Body of pancreas (tissue), 4 donors: ENCODE measurements around the gene RNF166. TPM values are rescaled to one million over a fixed set of nuclear protein-coding genes. Genes with fewer than 3 reads are reported as not detected.

Source experiments
- ATAC-seq: fragments of 150-250 bp; one replicate; pipeline ENCODE4 v1.9.1; 2016
- DNase-seq, 4 donors: peaks; one replicate each; pipeline ENCODE4 v3.0.0-alpha.2; 2019
- H3K27ac ChIP-seq, 4 donors: fragments of 200-600 bp; sonication (generic); 1 replicate in 3 of 4; 2 replicates in 1 of 4; pipeline versions ENCODE4 v1.5.1 to v1.6.1; 2016 to 2019; ENCODE audit warnings: mild to moderate bottlenecking in 1 of 4, mixed read lengths in 1 of 4, moderate library complexity in 1 of 4
- H3K27me3 ChIP-seq, 2 donors: fragments of 200-600 bp; sonication (generic); one replicate each; pipeline ENCODE4 v1.6.0; 2016; ENCODE audit warnings: mild to moderate bottlenecking in 1 of 2
- H3K36me3 ChIP-seq, 2 donors: fragments of 200-600 bp; sonication (generic); replicated peaks in 1 of 2; 2 replicates each; pipeline ENCODE4 v1.5.1; 2016; ENCODE audit warnings: low read depth in 2 of 2; ENCODE audit not compliant: insufficient read depth in 1 of 2
- H3K4me1 ChIP-seq: fragments of 200-600 bp; sonication (generic); one replicate; pipeline ENCODE4 v1.6.0; 2016
- H3K4me3 ChIP-seq, 2 donors: fragments of 200-600 bp; sonication (generic); 1 replicate in 1 of 2; 2 replicates in 1 of 2; pipeline ENCODE4 v1.5.1; 2016 to 2019
- H3K9me3 ChIP-seq, 3 donors: fragments of 200-600 bp; sonication (generic); 1 replicate in 2 of 3; 2 replicates in 1 of 3; pipeline ENCODE4 v1.5.1; 2016
- CTCF ChIP-seq, 7 experiments: fragments of 450-650 bp in 4 of 7; fragments of 200-600 bp in 3 of 7; sonication (generic) in 3 of 7; IDR thresholded peaks; one replicate each; pipeline ENCODE4 v1.5.1; 2016 to 2019; ENCODE audit warnings: antibody characterized with exemption in 7 of 7
- POLR2A ChIP-seq, 3 donors: fragments of 450-650 bp; IDR thresholded peaks; one replicate each; pipeline ENCODE4 v1.6.1; 2016; ENCODE audit warnings: antibody characterized with exemption in 3 of 3, mild to moderate bottlenecking in 2 of 3
- WGBS, 2 donors: methylation state at CpG; one replicate each; pipeline ENCODE4 v1.1.5; 2017; 5-methylcytosine and 5-hydroxymethylcytosine counted together
- intact Hi-C: fragments of 100-400 bp; cut with DNase I; formaldehyde crosslinking; loops from one replicate; pipeline ENCODE4 v1.15.1; 2023
- total RNA-seq, 2 donors: library from RNA; depleted of rRNA; stranded (reverse); fragments of >200 nt; gene quantifications; one replicate each; pipeline ENCODE4 v1.1.0, GENCODE V29; 2016

The RNF166 gene
- total RNA-seq, 2 donors from 2014 or later = 16.6 to 27.7 TPM

DNA sequence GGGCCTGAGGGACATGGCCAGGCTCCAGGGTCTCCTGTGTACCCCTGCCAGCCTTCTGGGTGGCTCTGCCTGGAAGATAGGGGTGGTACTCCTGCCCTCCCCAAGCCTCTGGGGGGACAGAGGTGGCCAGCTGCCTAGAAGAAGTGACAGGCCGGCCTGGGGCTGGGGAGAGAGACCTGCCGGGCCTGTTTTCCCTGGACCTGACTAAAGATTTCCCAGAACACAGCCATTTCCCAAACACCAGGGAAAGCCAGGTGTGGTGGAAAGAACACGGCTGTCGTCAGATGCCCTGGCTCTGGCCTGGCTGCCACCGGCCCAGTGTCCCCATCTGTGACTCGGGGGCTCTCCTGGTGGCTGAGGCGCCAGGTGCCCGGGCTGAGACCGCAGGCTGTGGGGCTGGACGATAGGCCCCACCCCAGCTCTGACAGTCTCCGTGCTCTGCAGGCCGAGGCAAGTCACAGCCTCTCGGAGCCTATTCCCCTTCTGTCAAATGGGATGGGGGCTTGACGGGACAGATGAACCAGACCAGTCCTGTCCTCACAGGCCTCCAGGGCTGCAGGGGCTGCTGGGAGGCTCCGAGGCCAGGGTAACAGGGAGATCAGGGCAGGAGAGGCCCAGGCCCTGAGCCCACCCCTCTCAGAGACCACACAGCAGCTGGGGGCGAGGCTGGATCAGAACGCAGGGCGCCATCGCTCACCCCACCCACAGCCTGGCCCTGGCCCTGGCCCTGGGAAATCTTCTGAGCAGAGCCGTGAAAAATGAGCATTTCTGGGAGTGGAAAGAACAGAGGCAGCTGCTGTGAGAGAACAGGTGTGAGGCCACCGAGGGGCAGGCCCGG lies 33.1 kb upstream of the RNF166 start:
- Histone ChIP-seq H3K4me1 (peaks cover 16% of the 10 kb centered on the region), H3K9me3 (no peaks in the 10 kb centered on the region), H3K36me3 (peaks cover 0 to 2% of the 10 kb centered on the region in 2 donors), H3K4me3 (no peak overlapping the region), H3K27ac (no peak overlapping the region), H3K27me3 (no peaks in the 10 kb centered on the region)
- ATAC-seq = no peak
- intact Hi-C loops = loop anchor here (5.0 kb wide), 1 partner anchor 423 kb away; no protein-coding TSS in a partner anchor
- no peak for DNase-seq
- TF ChIP-seq CTCF (IDR thresholded peaks at IDR 0.05) = no peak
- TF ChIP-seq POLR2A (IDR thresholded peaks at IDR 0.05) = no peak
- WGBS, 2 donors = 84 to 85% methylated on average over 15 to 22 of the region's 22 CpGs

- intact Hi-C loops = loop anchor here (5.0 kb wide), 1 partner anchor 424 kb away; no protein-coding TSS in a partner anchor
- no peak for DNase-seq
Measured at GRCh38 chr16:88738151-88739084, 32.2 kb upstream of the RNF166 start.

DNA sequence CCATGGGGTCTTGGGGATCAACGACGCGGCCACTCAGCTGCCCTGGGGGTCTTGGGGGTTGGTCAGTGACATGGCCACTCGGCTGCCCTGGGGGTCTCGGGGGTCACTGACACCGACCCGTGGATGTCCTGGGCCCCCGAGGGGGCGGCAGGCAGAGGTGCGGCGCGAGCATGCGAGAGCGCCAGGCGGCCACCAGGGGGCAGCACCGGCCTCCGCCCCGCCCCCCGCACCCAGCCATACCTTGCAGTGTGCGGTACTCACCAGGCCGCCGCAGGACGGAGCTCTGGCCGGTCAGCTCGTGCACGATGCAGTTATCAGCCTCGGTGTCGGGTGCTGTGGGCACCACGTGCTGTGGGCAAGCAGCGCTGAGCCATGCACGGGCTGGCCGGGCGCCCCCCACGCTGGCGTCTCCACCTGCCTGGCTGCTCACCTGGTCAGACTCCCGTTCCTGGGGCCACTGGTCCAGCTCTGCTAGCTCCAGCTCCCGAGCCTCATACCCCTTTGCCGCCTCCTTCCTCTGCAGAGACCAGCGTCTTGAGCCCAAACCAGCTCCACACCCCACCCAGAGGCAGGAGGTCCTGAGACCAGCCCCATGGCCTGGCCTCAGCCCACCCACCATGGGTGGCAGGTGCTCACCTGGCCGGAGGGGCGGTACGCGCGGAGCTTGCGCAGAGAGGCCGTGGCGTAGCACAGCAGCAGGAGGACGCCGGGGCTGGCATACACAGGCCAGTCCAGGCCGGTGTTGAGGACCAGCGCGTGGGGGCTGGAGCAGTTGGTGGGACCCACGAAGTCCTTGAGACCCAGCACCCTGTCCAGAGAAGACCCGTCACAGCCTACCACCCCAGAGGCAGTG lies 31.3 kb upstream of the RNF166 start:
- ATAC-seq (peak; percentile 89), DNase-seq (peak; percentile 80 to 86 (median 84))
- no peaks in the 10 kb centered on the region for H3K9me3 ChIP-seq
- 23 to 94% methylated on average over 15 to 46 of the region's 54 CpGs for WGBS, 2 donors
- no peaks in the 10 kb centered on the region for H3K27me3 ChIP-seq
- intact Hi-C loops = loop anchor here (5.0 kb wide), 1 partner anchor 425 kb away; no protein-coding TSS in a partner anchor
- H3K4me3 ChIP-seq = no peak overlapping the region
- peaks cover 9% of the 10 kb centered on the region for H3K4me1 ChIP-seq
- H3K27ac ChIP-seq = no peak overlapping the region
- peaks cover 0 to 5% of the 10 kb centered on the region in 2 donors for H3K36me3 ChIP-seq
- TF ChIP-seq CTCF (IDR thresholded peaks at IDR 0.05) = peak; percentile 96 to 100 (median 99)
- no peak for TF ChIP-seq POLR2A (IDR thresholded peaks at IDR 0.05)

More at GRCh38 chr16:88738151-88739084, 32.2 kb upstream of the RNF166 start:
- WGBS, 2 donors = 80 to 86% methylated on average over 19 to 30 of the region's 41 CpGs
- Histone ChIP-seq H3K27ac (no peak overlapping the region), H3K9me3 (no peaks in the 10 kb centered on the region), H3K4me3 (no peak overlapping the region), H3K36me3 (peaks cover 0 to 5% of the 10 kb centered on the region in 2 donors), H3K27me3 (no peaks in the 10 kb centered on the region), H3K4me1 (peaks cover 9% of the 10 kb centered on the region)
- no peak for ATAC-seq
- no peak for TF ChIP-seq CTCF (IDR thresholded peaks at IDR 0.05)
- TF ChIP-seq POLR2A (IDR thresholded peaks at IDR 0.05) = no peak

- DNase-seq (no peak), ATAC-seq (no peak)
- Histone ChIP-seq H3K27ac (no peak overlapping the region), H3K4me1 (peaks cover 9% of the 10 kb centered on the region), H3K27me3 (no peaks in the 10 kb centered on the region), H3K4me3 (no peak overlapping the region), H3K36me3 (peaks cover 0 to 5% of the 10 kb centered on the region in 2 donors), H3K9me3 (no peaks in the 10 kb centered on the region)
- intact Hi-C loops = loop anchor here (5.0 kb wide), 1 partner anchor 426 kb away; no protein-coding TSS in a partner anchor
- 70% methylated on average over 12 of the region's 21 CpGs; no CpG with 5 or more reads in 1 of the 2 donors for WGBS, 2 donors
- no peak for TF ChIP-seq CTCF (IDR thresholded peaks at IDR 0.05)
- no peak for TF ChIP-seq POLR2A (IDR thresholded peaks at IDR 0.05)
Measured at GRCh38 chr16:88736496-88736895, 30.3 kb upstream of the RNF166 start.
